ENCODE results near the gene CRYM.

Gene CRYM

GRCh38 chr16:21239646-21240045 is 38.4 kb downstream of the CRYM start:
- ChIA-PET CTCF (no interaction called here), POLR2A (no interaction called here)
- no peak for TF ChIP-seq CTCF (IDR thresholded peaks at IDR 0.05; ENCODE audit: control extremely low read depth, extremely low read depth, low read depth, missing control alignments)
- no peak for DNase-seq (ENCODE audit: extremely low spot score)

GRCh38 chr16:21236831-21237230 is 41.3 kb downstream of the CRYM start:
- ChIA-PET POLR2A (no interaction called here), CTCF (no interaction called here)
- no peak for DNase-seq (ENCODE audit: extremely low spot score)
- TF ChIP-seq CTCF (IDR thresholded peaks at IDR 0.05; ENCODE audit: control extremely low read depth, extremely low read depth, low read depth, missing control alignments): no peak

- ChIA-PET POLR2A (no interaction called here), CTCF (interaction anchor here (1.7 kb wide), 1 partner anchor 20 kb away, joined by 4 read pairs; no protein-coding TSS in a partner anchor)
- DNase-seq (ENCODE audit: extremely low spot score): no peak
- TF ChIP-seq CTCF (IDR thresholded peaks at IDR 0.05; ENCODE audit: control extremely low read depth, extremely low read depth, low read depth, missing control alignments): no peak
Observed at GRCh38 chr16:21235199-21235585, 42.9 kb downstream of the CRYM start.

- CTCF ChIA-PET: no interaction called here
- POLR2A ChIA-PET: interaction anchor here (0.7 kb wide), 1 partner anchor 88 kb away, joined by 3 read pairs; no protein-coding TSS in a partner anchor
- DNase-seq (ENCODE audit: extremely low spot score): no peak
- TF ChIP-seq CTCF (IDR thresholded peaks at IDR 0.05; ENCODE audit: control extremely low read depth, extremely low read depth, low read depth, missing control alignments): no peak
Observed at GRCh38 chr16:21233521-21234150, 44.5 kb downstream of the CRYM start, which contains the start of gene ANKS4B. Gene ANKS4B (plus strand): TSS chr16:21233699. CDS start chr16:21233738, 39 bp downstream.

GRCh38 chr16:21233045-21233520 is 45.0 kb downstream of the CRYM start:
- no peak for DNase-seq (ENCODE audit: extremely low spot score)
- TF ChIP-seq CTCF (IDR thresholded peaks at IDR 0.05; ENCODE audit: control extremely low read depth, extremely low read depth, low read depth, missing control alignments): no peak
- CTCF ChIA-PET: no interaction called here
- POLR2A ChIA-PET: no interaction called here

GRCh38 chr16:21228361-21228872 is 49.7 kb downstream of the CRYM start:
- no peak for DNase-seq (ENCODE audit: extremely low spot score)
- ChIA-PET POLR2A (no interaction called here), CTCF (no interaction called here)
- no peak for TF ChIP-seq CTCF (IDR thresholded peaks at IDR 0.05; ENCODE audit: control extremely low read depth, extremely low read depth, low read depth, missing control alignments)

All from GM10248 (cell line).